Left lung (tissue), 10 donors: ENCODE results near the gene DUS1L. TPM values are rescaled to one million over a fixed set of nuclear protein-coding genes. Genes with fewer than 3 reads are reported as not detected.
A peak's percentile ranks its signal among the peaks of the same experiment; 100 is the strongest.

Experiments used
- ATAC-seq: fragments of 200-7000 bp; cut with Tn5 transposase; one replicate; pipeline ENCODE4 v1.9.1; 2020; ENCODE audit warnings: moderate library complexity
- DNase-seq, 4 donors: peaks; one replicate each; pipeline ENCODE4 v3.0.0-alpha.2; 2013 to 2020
- H3K27ac ChIP-seq, 2 donors: fragments of 200-600 bp; sonication (generic) in 1 of 2; one replicate each; pipeline versions ENCODE4 v1.5.0 to v1.8.0; 2020 to 2021
- H3K27me3 ChIP-seq, 2 donors: fragments of 200-600 bp; sonication (generic) in 1 of 2; one replicate each; pipeline versions ENCODE4 v1.5.0 to v1.8.0; 2020 to 2021
- H3K36me3 ChIP-seq, 2 donors: fragments of 200-600 bp; sonication (generic) in 1 of 2; one replicate each; pipeline versions ENCODE4 v1.5.0 to v1.8.0; 2020 to 2021
- H3K4me1 ChIP-seq, 2 donors: fragments of 200-600 bp; one replicate each; pipeline ENCODE4 v1.8.0; 2021
- H3K4me3 ChIP-seq, 2 donors: fragments of 200-600 bp; sonication (generic) in 1 of 2; one replicate each; pipeline versions ENCODE4 v1.5.0 to v1.8.0; 2020 to 2021; ENCODE audit warnings: mild to moderate bottlenecking in 1 of 2
- H3K9me3 ChIP-seq, 2 donors: fragments of 200-600 bp; sonication (generic) in 1 of 2; one replicate each; pipeline versions ENCODE4 v1.5.0 to v1.8.0; 2020 to 2021
- CTCF ChIP-seq, 2 donors: fragments of 200-600 bp; sonication (generic) in 1 of 2; IDR thresholded peaks; one replicate each; pipeline versions ENCODE4 v1.5.0 to v1.8.0; 2021; ENCODE audit warnings: antibody characterized with exemption in 2 of 2
- intact Hi-C, 2 donors: fragments of 100-400 bp; cut with DNase I; formaldehyde crosslinking; loops; one replicate each; pipeline versions ENCODE4 v1.11.2 to v1.14.2; 2022
- polyA plus RNA-seq, 6 donors: library from polyadenylated mRNA; unstranded; fragments of 120-200 nt; gene quantifications; one replicate each; pipeline ENCODE4 v1.2.1, GENCODE V29; 2013; ENCODE audit not compliant: insufficient read length in 6 of 6
- total RNA-seq, 2 donors: library from RNA; stranded (reverse); fragmentation: NEBNext Ultra II Directional; extraction: Animal tissue kit (Norgen Biotek cat#: 25700); gene quantifications; one replicate each; pipeline ENCODE4 v1.2.1, GENCODE V29; 2021
- donor health status: DM: no; HTN: yes; CAD: no.
- donor health status: DM: no; HTN: no; CAD: no.

The DUS1L gene
- total and polyA plus RNA-seq, 8 donors: 55.7 to 103 (median 74.0) TPM

GRCh38 chr17:82013772-82014321 is 51.8 kb downstream of the DUS1L start:
- Histone ChIP-seq H3K27me3 (no peaks in the 10 kb centered on the region), H3K27ac (peak overlapping the region; percentile 60 to 72), H3K4me3 (no peak overlapping the region), H3K4me1 (peaks cover 0 to 11% of the 10 kb centered on the region in 2 donors), H3K9me3 (no peaks in the 10 kb centered on the region), H3K36me3 (peaks cover 0 to 28% of the 10 kb centered on the region in 2 donors)
- intact Hi-C loops: no loop called here
- no peak for TF ChIP-seq CTCF (IDR thresholded peaks at IDR 0.05)
- peak in 2 of 4 donors; percentile 70 to 87 for DNase-seq
- peak; percentile 72 for ATAC-seq

GRCh38 chr17:82013341-82013740 is 52.3 kb downstream of the DUS1L start:
- H3K4me3 ChIP-seq: no peak overlapping the region
- intact Hi-C loops: no loop called here

GRCh38 chr17:82012640-82013295 is 52.8 kb downstream of the DUS1L start:
- no peaks in the 10 kb centered on the region for H3K27me3 ChIP-seq
- ATAC-seq (peak; percentile 67), DNase-seq (peak in 1 of 4 donors; percentile 85)
- intact Hi-C loops: no loop called here
- H3K27ac ChIP-seq: peak overlapping the region; percentile 61 to 72
- H3K4me1 ChIP-seq: peaks cover 0 to 11% of the 10 kb centered on the region in 2 donors
- no peaks in the 10 kb centered on the region for H3K9me3 ChIP-seq
- H3K4me3 ChIP-seq: no peak overlapping the region
- no peak for TF ChIP-seq CTCF (IDR thresholded peaks at IDR 0.05)
- H3K36me3 ChIP-seq: peaks cover 0 to 18% of the 10 kb centered on the region in 2 donors

More at GRCh38 chr17:82013341-82013740, 52.3 kb downstream of the DUS1L start:
- no peak for TF ChIP-seq CTCF (IDR thresholded peaks at IDR 0.05)
- peaks cover 0 to 11% of the 10 kb centered on the region in 2 donors for H3K4me1 ChIP-seq
- H3K27me3 ChIP-seq: no peaks in the 10 kb centered on the region
- peak overlapping the region; percentile 60 to 72 for H3K27ac ChIP-seq
- ATAC-seq (peak; percentile 35), DNase-seq (peak in 1 of 4 donors; percentile 85)
- H3K9me3 ChIP-seq: no peaks in the 10 kb centered on the region
- peaks cover 0 to 23% of the 10 kb centered on the region in 2 donors for H3K36me3 ChIP-seq

GRCh38 chr17:82012261-82012639 is 53.4 kb downstream of the DUS1L start:
- ATAC-seq: peak; percentile 2
- TF ChIP-seq CTCF (IDR thresholded peaks at IDR 0.05): no peak
- no peaks in the 10 kb centered on the region for H3K9me3 ChIP-seq
- no peaks in the 10 kb centered on the region for H3K27me3 ChIP-seq
- no peak for DNase-seq
- peak overlapping the region; percentile 61 to 72 for H3K27ac ChIP-seq
- H3K4me3 ChIP-seq: no peak overlapping the region
- peaks cover 0 to 15% of the 10 kb centered on the region in 2 donors for H3K36me3 ChIP-seq
- H3K4me1 ChIP-seq: peaks cover 0 to 11% of the 10 kb centered on the region in 2 donors
- intact Hi-C loops: no loop called here

GRCh38 chr17:82011617-82012187 is 53.9 kb downstream of the DUS1L start:
- intact Hi-C loops: no loop called here
- H3K9me3 ChIP-seq: no peaks in the 10 kb centered on the region
- DNase-seq (no peak), ATAC-seq (no peak)
- no peak overlapping the region for H3K4me3 ChIP-seq
- H3K27me3 ChIP-seq: no peaks in the 10 kb centered on the region
- H3K4me1 ChIP-seq: peaks cover 0 to 11% of the 10 kb centered on the region in 2 donors
- TF ChIP-seq CTCF (IDR thresholded peaks at IDR 0.05): no peak
- H3K27ac ChIP-seq: no peak overlapping the region
- peaks cover 0 to 13% of the 10 kb centered on the region in 2 donors for H3K36me3 ChIP-seq
